Erythroblast (primary cell): Measurements from ENCODE around the gene EFEMP2.
A peak's percentile ranks its signal among the peaks of the same experiment; 100 is the strongest.
"Not testable (repeated sequence)": the region's sequence is repeated elsewhere in the genome, so short reads cannot be mapped to it uniquely, and the experiment has no call there.

ENCODE experiments used
- DNase-seq, 2 experiments: peaks; one replicate each; lab custom pipeline; 2025; lab: John Stamatoyannopoulos, UW
- GATA1 ChIP-seq: IDR thresholded peaks from 2 replicates; pipeline ENCODE4 v1.6.1; 2011; ENCODE audit warnings: low read depth, mild to moderate bottlenecking, control low read depth, low read length, moderate library complexity
- POLR2A ChIP-seq: IDR thresholded peaks from 2 replicates; pipeline ENCODE4 v1.6.1; 2011; ENCODE audit warnings: mild to moderate bottlenecking, low read length

The EFEMP2 gene

GRCh38 chr11:65895482-65895981 lies 22.9 kb upstream of the EFEMP2 start:
- no peak for DNase-seq
- TF ChIP-seq POLR2A (no peak), GATA1 (no peak)

GRCh38 chr11:65894034-65894591 lies 21.5 kb upstream of the EFEMP2 start:
- no peak for DNase-seq
- no peak for TF ChIP-seq GATA1
- no peak for TF ChIP-seq POLR2A

- no peak for DNase-seq
- TF ChIP-seq POLR2A (no peak), GATA1 (no peak)
Measured at GRCh38 chr11:65892661-65893317, 20.2 kb upstream of the EFEMP2 start.

GRCh38 chr11:65892137-65892540 lies 19.5 kb upstream of the EFEMP2 start:
- DNase-seq: not testable (repeated sequence)

- peak; percentile 51 to 52 for DNase-seq
Measured at GRCh38 chr11:65891219-65892136, 18.9 kb upstream of the EFEMP2 start.

GRCh38 chr11:65890324-65891218 lies 18.0 kb upstream of the EFEMP2 start, which contains the start of gene CCDC85B:
TSS of gene CCDC85B (plus strand) at chr11:65890673. CDS start at chr11:65890784, 111 bp downstream.
- peak; percentile 97 to 99 for DNase-seq
- TF ChIP-seq GATA1: no peak
- TF ChIP-seq POLR2A: peak; percentile 96

More at GRCh38 chr11:65891219-65892136, 18.9 kb upstream of the EFEMP2 start:
- TF ChIP-seq GATA1 (no peak), POLR2A (peak; percentile 8)

- TF ChIP-seq POLR2A (peak; percentile 86), GATA1 (no peak)
- peak; percentile 98 to 99 for DNase-seq
Measured at GRCh38 chr11:65888163-65888814, 15.7 kb upstream of the EFEMP2 start, which contains the start of gene FIBP. TSS of gene FIBP (minus strand) at chr11:65888471. CDS start at chr11:65888418, 53 bp downstream.

- TF ChIP-seq POLR2A (no peak), GATA1 (no peak)
- DNase-seq: no peak
Measured at GRCh38 chr11:65887723-65888162, 15.1 kb upstream of the EFEMP2 start.

GRCh38 chr11:65886826-65887722 lies 14.5 kb upstream of the EFEMP2 start:
- DNase-seq: no peak
- TF ChIP-seq GATA1: no peak
- no peak for TF ChIP-seq POLR2A

- no peak for DNase-seq
- TF ChIP-seq POLR2A (no peak), GATA1 (no peak)
Measured at GRCh38 chr11:65885808-65886536, 13.4 kb upstream of the EFEMP2 start.

GRCh38 chr11:65885231-65885630 lies 12.6 kb upstream of the EFEMP2 start:
- no peak for DNase-seq
- no peak for TF ChIP-seq GATA1
- TF ChIP-seq POLR2A: no peak
